GM08714 (cell line): Measurements from ENCODE around the gene ETS1.

Experiments
- H3K4me3 ChIP-seq: fragments of 200-500 bp; sonication (Bioruptor generic); 2 replicates; pipeline ENCODE4 v1.5.1; 2014; ENCODE audit warnings: mild to moderate bottlenecking, low read length, inconsistent platforms
- ZNF274 ChIP-seq: IDR thresholded peaks from 2 replicates; pipeline ENCODE4 v1.6.1; 2012; ENCODE audit warnings: mild to moderate bottlenecking, low read depth, low read length

The ETS1 gene

GRCh38 chr11:128624269-128625175 lies 37.2 kb upstream of the ETS1 start:
- H3K4me3 ChIP-seq, result peak overlapping the region; percentile 37; the same call in 1 of the 2 replicates

GRCh38 chr11:128623091-128623490 lies 35.7 kb upstream of the ETS1 start:
- H3K4me3 ChIP-seq, result no peak overlapping the region
- no peak for TF ChIP-seq ZNF274

More at GRCh38 chr11:128624269-128625175, 37.2 kb upstream of the ETS1 start:
- TF ChIP-seq ZNF274, result no peak

- TF ChIP-seq ZNF274, result no peak
- H3K4me3 ChIP-seq, result no peak overlapping the region
Measured at GRCh38 chr11:128621601-128622501, 34.5 kb upstream of the ETS1 start.

- TF ChIP-seq ZNF274, result no peak
- H3K4me3 ChIP-seq, result no peak overlapping the region
Measured at GRCh38 chr11:128620309-128621100, 33.1 kb upstream of the ETS1 start.

- H3K4me3 ChIP-seq, result no peak overlapping the region
- TF ChIP-seq ZNF274, result no peak
Measured at GRCh38 chr11:128619540-128620308, 32.4 kb upstream of the ETS1 start.

- TF ChIP-seq ZNF274, result no peak
- H3K4me3 ChIP-seq, result no peak overlapping the region
Measured at GRCh38 chr11:128619007-128619406, 31.6 kb upstream of the ETS1 start.

- H3K4me3 ChIP-seq, result no peak overlapping the region
- TF ChIP-seq ZNF274, result no peak
Measured at GRCh38 chr11:128618603-128619002, 31.2 kb upstream of the ETS1 start.

GRCh38 chr11:128616161-128616560 lies 28.8 kb upstream of the ETS1 start:
- no peak overlapping the region for H3K4me3 ChIP-seq
- no peak for TF ChIP-seq ZNF274

- H3K4me3 ChIP-seq, result no peak overlapping the region
- no peak for TF ChIP-seq ZNF274
Measured at GRCh38 chr11:128615612-128616011, 28.3 kb upstream of the ETS1 start.

GRCh38 chr11:128615076-128615475 lies 27.7 kb upstream of the ETS1 start:
- H3K4me3 ChIP-seq, result no peak overlapping the region
- no peak for TF ChIP-seq ZNF274

GRCh38 chr11:128614026-128614425 lies 26.7 kb upstream of the ETS1 start:
- no peak overlapping the region for H3K4me3 ChIP-seq
- no peak for TF ChIP-seq ZNF274

GRCh38 chr11:128613300-128613995 lies 26.1 kb upstream of the ETS1 start:
- no peak for TF ChIP-seq ZNF274
- H3K4me3 ChIP-seq, result no peak overlapping the region
